Muscle layer of duodenum (tissue), 2 donors: Measurements from ENCODE around the gene MRPL49.

Experiments used
- H3K27ac ChIP-seq: one replicate; pipeline ENCODE4 v1.7.0; 2013; ENCODE audit warnings: mild to moderate bottlenecking, low read length
- H3K27me3 ChIP-seq: one replicate; pipeline ENCODE4 v1.7.0; 2013; ENCODE audit warnings: low read depth, mild to moderate bottlenecking, control low read depth, low read length
- H3K36me3 ChIP-seq, 2 donors: one replicate each; pipeline ENCODE4 v1.7.0; 2013; ENCODE audit warnings: low read length in 2 of 2, control low read depth in 1 of 2, mild to moderate bottlenecking in 1 of 2; ENCODE audit not compliant: insufficient read depth in 2 of 2, control insufficient read depth in 1 of 2
- H3K4me1 ChIP-seq, 2 donors: one replicate each; pipeline ENCODE4 v1.7.0; 2013; ENCODE audit warnings: low read length in 2 of 2, mild to moderate bottlenecking in 2 of 2, control low read depth in 1 of 2, moderate library complexity in 1 of 2; ENCODE audit not compliant: insufficient read depth in 2 of 2, control insufficient read depth in 1 of 2
- H3K4me3 ChIP-seq, 2 donors: one replicate each; pipeline ENCODE4 v1.7.0; 2013; ENCODE audit warnings: low read length in 2 of 2, low read depth in 1 of 2, mild to moderate bottlenecking in 1 of 2
- H3K9me3 ChIP-seq, 2 donors: one replicate each; pipeline ENCODE4 v1.7.0; 2013; ENCODE audit warnings: low read length in 2 of 2, control low read depth in 1 of 2, mild to moderate bottlenecking in 1 of 2; ENCODE audit not compliant: control insufficient read depth in 1 of 2
- donor health status: healthy.

Gene MRPL49

GRCh38 chr11:65120831-65121230, 1.3 kb upstream of the MRPL49 start:
- Histone ChIP-seq H3K27me3 (no peaks in the 10 kb centered on the region), H3K4me3 (peak overlapping the region; percentile 91 to 98), H3K9me3 (no peaks in the 10 kb centered on the region), H3K4me1 (peaks cover 14 to 41% of the 10 kb centered on the region in 2 donors), H3K27ac (peak overlapping the region; percentile 98), H3K36me3 (peaks cover 33 to 34% of the 10 kb centered on the region in 2 donors)

GRCh38 chr11:65121447-65121864, 665 bp upstream of the MRPL49 start:
- peak overlapping the region; percentile 91 to 98 for H3K4me3 ChIP-seq
- no peaks in the 10 kb centered on the region for H3K27me3 ChIP-seq
- peaks cover 10 to 34% of the 10 kb centered on the region in 2 donors for H3K4me1 ChIP-seq
- H3K9me3 ChIP-seq: no peaks in the 10 kb centered on the region
- H3K36me3 ChIP-seq: peaks cover 35 to 40% of the 10 kb centered on the region in 2 donors
- H3K27ac ChIP-seq: peak overlapping the region; percentile 98

GRCh38 chr11:65124480-65125196, 2.5 kb downstream of the MRPL49 start:
- Histone ChIP-seq H3K36me3 (peaks cover 53 to 65% of the 10 kb centered on the region in 2 donors), H3K9me3 (no peaks in the 10 kb centered on the region), H3K4me3 (no peak overlapping the region), H3K27ac (no peak overlapping the region), H3K27me3 (no peaks in the 10 kb centered on the region), H3K4me1 (peaks cover 10 to 27% of the 10 kb centered on the region in 2 donors)

- peaks cover 45 to 65% of the 10 kb centered on the region in 2 donors for H3K36me3 ChIP-seq
- no peaks in the 10 kb centered on the region for H3K9me3 ChIP-seq
- H3K4me3 ChIP-seq: no peak overlapping the region
- peaks cover 10 to 26% of the 10 kb centered on the region in 2 donors for H3K4me1 ChIP-seq
- no peak overlapping the region for H3K27ac ChIP-seq
- H3K27me3 ChIP-seq: no peaks in the 10 kb centered on the region
These were observed 3.3 kb downstream of the MRPL49 start for GRCh38 chr11:65125197-65126056.

- H3K4me3 ChIP-seq: no peak overlapping the region
- no peaks in the 10 kb centered on the region for H3K9me3 ChIP-seq
- H3K27me3 ChIP-seq: no peaks in the 10 kb centered on the region
- peaks cover 4 to 15% of the 10 kb centered on the region in 2 donors for H3K4me1 ChIP-seq
- H3K36me3 ChIP-seq: peaks cover 52 to 73% of the 10 kb centered on the region in 2 donors
- H3K27ac ChIP-seq: no peak overlapping the region
These were observed 4.6 kb downstream of the MRPL49 start for GRCh38 chr11:65126624-65127274.

- Histone ChIP-seq H3K27me3 (no peaks in the 10 kb centered on the region), H3K9me3 (no peaks in the 10 kb centered on the region), H3K4me1 (peaks cover 7 to 22% of the 10 kb centered on the region in 2 donors), H3K27ac (no peak overlapping the region), H3K4me3 (no peak overlapping the region), H3K36me3 (peaks cover 56 to 82% of the 10 kb centered on the region in 2 donors)
These were observed 5.5 kb downstream of the MRPL49 start for GRCh38 chr11:65127473-65128181.

GRCh38 chr11:65128182-65129145, 6.3 kb downstream of the MRPL49 start:
- peaks cover 59 to 82% of the 10 kb centered on the region in 2 donors for H3K36me3 ChIP-seq
- H3K4me3 ChIP-seq: no peak overlapping the region

GRCh38 chr11:65129649-65130441, 7.7 kb downstream of the MRPL49 start:
- H3K27ac ChIP-seq: no peak overlapping the region
- peaks cover 55 to 83% of the 10 kb centered on the region in 2 donors for H3K36me3 ChIP-seq
- H3K27me3 ChIP-seq: no peaks in the 10 kb centered on the region
- no peaks in the 10 kb centered on the region for H3K9me3 ChIP-seq
- H3K4me1 ChIP-seq: peaks cover 10 to 23% of the 10 kb centered on the region in 2 donors
- H3K4me3 ChIP-seq: no peak overlapping the region

More at GRCh38 chr11:65128182-65129145, 6.3 kb downstream of the MRPL49 start:
- Histone ChIP-seq H3K9me3 (no peaks in the 10 kb centered on the region), H3K27me3 (no peaks in the 10 kb centered on the region), H3K27ac (no peak overlapping the region), H3K4me1 (peaks cover 10 to 23% of the 10 kb centered on the region in 2 donors)

- Histone ChIP-seq H3K27ac (no peak overlapping the region), H3K36me3 (peaks cover 48 to 73% of the 10 kb centered on the region in 2 donors), H3K9me3 (no peaks in the 10 kb centered on the region), H3K27me3 (no peaks in the 10 kb centered on the region), H3K4me1 (peaks cover 16 to 29% of the 10 kb centered on the region in 2 donors), H3K4me3 (no peak overlapping the region)
These were observed 8.7 kb downstream of the MRPL49 start for GRCh38 chr11:65130631-65131416.
